ENCODE results near the gene NFIB. TPM values are rescaled to one million over a fixed set of nuclear protein-coding genes. Genes with fewer than 3 reads are reported as not detected.

NFIB gene
- total RNA-seq, 1 donor from 2014 or later, result 37.2 TPM

DNA sequence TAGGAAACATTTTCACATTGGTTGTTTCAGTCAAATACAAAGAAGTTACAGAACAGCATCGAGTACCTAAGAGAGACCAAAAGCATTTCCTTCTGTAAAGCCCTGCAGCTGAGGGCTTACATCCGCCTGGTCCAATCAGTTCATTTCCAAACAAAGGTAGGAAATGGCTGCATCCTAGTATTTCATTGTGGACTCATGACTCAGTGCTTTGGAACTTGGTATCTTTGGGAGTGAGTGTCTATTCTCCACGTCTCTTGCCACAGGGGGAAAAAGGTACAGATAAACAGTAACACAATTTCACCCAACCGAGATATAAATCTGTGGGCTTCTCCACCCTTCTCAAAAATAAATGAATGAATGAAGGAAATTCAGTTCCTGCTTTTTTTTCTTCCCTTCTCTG is 75.4 kb downstream of the NFIB start:
- peak; percentile 86 for ATAC-seq

GRCh38 chr9:14238079-14238478 is 75.9 kb downstream of the NFIB start:
- peak; percentile 50 for ATAC-seq

DNA sequence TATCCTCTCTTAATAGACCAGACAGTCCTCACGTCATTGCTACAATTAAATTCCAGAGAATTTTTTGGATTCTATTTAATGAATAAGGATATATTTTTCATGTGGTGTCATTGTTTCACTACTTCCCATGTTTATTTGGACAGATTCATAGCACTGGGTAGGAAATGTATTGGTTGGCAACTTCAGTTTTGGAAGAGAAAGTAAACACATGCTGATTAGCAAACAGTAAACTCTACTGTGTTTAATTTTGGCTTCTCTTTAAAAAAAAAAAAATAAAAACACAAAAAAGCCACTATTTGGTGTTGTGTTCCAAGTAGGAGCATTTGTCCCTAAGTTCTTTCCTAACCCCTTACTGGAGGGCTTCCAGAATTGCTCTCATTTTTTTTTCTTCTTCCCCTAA is 77.3 kb downstream of the NFIB start:
- ATAC-seq, result no peak

DNA sequence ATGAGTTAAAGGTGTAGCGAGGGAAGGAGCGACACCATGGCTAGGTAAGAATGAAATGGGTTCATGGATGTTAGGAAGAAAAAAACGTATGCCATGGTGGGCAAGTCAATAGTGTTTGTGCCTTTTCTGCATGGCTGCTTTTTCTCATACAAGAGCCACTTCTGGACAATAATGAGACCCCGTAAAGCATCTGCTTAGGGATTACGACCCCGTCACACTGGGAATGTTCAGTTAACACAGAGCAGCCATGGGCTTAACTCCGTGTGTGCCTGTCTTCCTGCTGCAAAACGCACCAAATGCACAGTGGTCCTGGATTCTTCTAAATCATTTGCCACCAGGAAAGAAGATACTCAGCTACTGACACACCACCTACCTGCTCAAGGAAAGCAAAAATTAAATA is 81.8 kb downstream of the NFIB start:
- no peak for ATAC-seq

DNA sequence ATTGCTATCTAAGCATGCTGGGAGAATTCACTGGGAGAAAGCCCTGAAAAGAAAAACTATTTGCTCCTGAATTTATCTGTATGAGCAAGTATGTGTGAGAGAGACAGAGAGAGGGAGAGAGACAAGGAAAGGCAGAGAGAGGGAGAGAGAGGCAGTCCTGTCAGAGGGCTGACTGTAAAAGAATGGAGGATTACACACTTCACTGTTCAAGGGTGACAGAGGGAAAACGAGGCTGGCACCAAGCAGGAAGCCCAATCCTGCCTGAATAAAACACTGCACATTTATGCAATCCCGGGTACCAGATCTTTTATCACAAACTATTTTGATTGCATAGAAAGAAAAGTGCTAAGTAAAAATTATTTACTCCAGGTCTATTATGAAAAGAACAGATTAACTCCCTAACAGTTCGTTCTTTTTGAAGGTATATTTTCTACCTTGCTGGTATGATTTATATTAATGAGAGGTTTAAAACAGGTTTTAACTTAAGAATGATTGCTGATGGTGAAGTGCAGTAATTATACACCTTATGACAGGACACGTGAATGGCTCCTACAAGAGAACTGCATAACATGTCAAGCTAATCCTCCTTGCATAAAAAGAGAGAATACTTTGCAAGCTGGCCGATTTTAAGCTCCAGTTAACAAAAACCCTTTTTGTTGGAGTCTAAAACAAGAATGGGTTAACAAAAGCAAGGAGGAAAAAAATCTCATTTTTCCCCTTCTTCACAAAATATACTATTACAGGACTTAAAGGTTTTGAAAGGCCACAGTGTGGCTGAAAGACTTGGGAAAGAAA is 82.5 kb downstream of the NFIB start:
- no peak for ATAC-seq

DNA sequence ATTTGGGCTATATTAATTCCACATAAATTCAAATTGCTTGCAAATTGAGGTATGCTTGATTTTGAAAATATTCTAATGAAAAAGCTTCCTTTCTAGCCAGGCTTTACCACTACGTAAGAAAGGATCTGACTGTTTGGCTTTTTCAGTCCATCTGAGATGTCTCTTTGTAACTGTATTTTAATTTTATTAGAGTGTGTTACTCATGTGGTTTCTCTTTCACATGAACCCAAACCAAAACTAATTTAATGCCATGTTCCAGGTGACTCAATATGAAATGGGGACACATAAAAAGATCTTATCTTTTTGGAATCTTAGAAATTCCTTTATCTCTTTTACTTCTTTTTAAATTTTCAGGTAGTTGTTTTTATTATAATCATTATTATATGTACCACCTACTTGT is 85.3 kb downstream of the NFIB start:
- no peak for ATAC-seq

DNA sequence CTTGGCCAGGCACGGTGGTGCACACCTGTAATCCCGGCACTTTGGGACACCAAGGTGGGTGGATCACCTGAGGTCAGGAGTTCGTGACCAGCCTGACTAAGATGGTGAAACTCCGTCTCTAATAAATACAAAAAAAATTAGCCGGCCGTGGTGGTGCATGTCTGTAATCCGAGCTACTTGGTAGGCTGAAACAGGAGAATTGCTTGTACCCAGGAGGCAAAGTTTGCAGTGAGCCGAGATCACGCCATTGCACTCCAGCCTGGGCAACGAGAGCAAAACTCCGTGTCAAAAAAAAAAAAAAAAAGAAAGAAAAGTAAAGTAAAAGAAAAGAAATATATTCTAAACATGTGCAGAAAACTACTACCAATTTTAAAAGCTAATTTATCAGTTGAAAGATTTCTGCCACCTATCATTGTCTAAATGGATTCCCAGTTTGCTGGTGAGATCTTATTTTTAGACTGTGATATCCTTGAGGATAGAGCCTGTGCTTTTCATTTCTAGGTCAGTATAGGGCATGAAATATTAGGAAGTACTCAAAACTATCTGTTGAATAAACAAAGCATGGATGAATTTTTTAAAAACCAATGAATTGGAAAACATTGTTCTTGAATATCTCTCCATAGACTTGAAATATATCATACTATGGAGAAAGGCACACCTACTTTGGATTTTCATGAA is 86.9 kb downstream of the NFIB start:
- ATAC-seq, result no peak

- no peak for ATAC-seq
Measured at GRCh38 chr9:14223081-14223480, 90.9 kb downstream of the NFIB start.

- no peak for ATAC-seq
Measured at GRCh38 chr9:14222149-14222835, 91.6 kb downstream of the NFIB start.

- ATAC-seq, result peak; percentile 89
Measured at GRCh38 chr9:14221558-14221957, 92.4 kb downstream of the NFIB start.

DNA sequence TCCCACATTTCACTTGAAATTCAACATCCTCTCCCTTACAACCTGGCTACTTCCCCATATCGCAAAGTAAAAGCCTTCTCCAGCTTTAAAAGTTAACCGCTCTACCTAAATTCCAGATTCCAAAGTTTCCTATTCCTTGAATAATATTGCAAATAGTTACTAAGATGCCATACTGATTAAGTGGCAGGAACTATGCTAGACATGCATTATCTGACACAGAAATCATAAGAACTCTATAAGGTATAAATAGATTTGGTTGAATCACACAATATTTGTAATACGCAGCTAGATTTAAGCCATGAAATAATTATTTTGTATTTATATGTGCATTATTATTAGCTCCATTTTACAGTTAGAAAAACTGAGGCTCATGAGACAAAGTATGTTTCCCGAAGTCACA is 92.8 kb downstream of the NFIB start:
- no peak for ATAC-seq

DNA sequence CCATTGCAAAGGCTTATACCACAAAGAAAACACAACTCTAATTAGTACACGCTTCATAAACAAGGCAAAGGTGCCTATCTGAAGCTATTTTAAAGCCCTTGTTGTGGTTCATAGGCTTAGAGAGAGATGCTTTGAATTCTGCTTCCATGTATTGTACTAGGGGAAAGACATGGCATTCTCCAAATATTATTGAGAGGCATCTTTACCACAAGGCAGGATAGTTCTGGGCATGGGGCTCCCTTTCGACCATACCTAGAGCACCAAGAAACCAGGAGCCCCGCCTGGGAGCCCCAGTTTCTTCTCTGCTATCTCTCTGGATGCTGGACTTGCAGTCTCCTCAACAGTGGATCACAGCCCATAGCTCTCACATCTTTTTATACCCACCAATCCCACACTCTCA is 93.7 kb downstream of the NFIB start:
- ATAC-seq, result no peak

GRCh38 chr9:14219850-14220249 is 94.1 kb downstream of the NFIB start:
- no peak for ATAC-seq

- no peak for ATAC-seq
Measured at GRCh38 chr9:14218253-14218652, 95.7 kb downstream of the NFIB start.

DNA sequence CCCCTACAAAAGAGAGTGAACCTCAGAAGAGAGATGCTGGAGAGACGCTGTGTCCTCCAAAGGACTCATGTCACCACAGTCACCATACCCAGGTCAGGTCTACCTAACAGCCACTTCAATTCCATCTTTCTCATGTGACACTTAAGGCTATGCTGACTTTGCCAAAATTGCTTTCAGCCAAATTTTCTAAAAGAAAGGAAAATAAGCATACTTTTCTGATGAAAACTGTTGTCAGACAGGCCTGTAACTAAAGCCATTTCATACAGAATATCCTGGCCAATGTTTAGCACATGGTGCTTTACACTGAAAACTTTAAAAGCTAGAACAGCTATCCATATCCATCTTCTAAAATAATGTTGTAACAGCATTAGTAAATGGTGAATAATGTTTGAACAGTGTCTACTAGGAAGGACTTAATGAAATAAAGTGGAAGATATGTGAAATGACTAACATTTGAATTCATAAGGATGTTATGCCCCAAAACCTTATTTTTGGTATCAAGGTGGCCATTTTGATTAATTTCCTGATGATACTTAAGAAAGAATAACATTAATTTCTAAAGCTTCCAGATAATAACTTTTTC is 97.2 kb downstream of the NFIB start:
- no peak for ATAC-seq

DNA sequence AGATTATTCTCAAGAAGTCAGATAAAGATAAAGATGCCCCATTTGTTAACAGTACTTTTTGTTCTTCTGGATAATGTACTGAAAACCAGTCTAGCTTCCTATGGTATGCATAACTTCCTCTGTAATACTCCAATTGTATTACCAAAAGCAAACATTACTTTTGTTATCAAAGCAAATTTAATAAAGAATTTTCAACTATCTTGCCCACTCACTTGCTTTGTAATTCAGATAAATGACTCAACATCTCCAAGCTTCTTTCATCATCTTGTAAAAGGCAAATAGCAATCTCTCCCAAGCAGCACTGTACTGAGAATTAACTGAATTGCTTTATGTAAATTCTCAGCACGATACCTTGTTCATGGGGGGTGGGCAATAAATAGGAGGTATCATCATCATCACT is 98.3 kb downstream of the NFIB start:
- no peak for ATAC-seq

DNA sequence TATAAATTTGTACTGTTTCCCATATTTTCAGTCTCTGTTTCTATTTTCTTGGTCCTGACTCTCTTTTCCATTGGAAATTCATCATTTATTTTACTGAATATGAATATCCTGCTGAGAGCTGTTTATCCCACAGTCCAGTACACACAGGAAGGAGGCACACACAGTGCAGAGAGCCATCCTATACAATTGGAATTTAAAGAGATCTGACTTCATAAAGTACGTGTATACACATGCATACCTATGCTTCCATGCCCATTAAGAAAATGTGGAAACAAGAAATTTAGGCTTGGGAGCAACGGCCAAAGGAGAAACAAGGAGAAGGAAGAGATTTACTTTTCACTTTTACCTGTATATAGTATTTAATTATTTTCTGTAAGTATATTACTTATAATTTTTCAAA is 99.2 kb downstream of the NFIB start:
- ATAC-seq, result peak; percentile 41

GRCh38 chr9:14214065-14214684 is 99.8 kb downstream of the NFIB start:
- ATAC-seq, result no peak

GRCh38 chr9:14213504-14213903 is 100.4 kb downstream of the NFIB start:
- ATAC-seq, result no peak

GRCh38 chr9:14212697-14213420 is 101.1 kb downstream of the NFIB start:
- no peak for ATAC-seq

GRCh38 chr9:14212077-14212476 is 101.9 kb downstream of the NFIB start:
- ATAC-seq, result peak; percentile 33

GRCh38 chr9:14211564-14211963 is 102.4 kb downstream of the NFIB start:
- ATAC-seq, result no peak
